Testis (tissue), 5 donors: Measurements from ENCODE around the gene KCNK4. TPM values are rescaled to one million over a fixed set of nuclear protein-coding genes. Genes with fewer than 3 reads are reported as not detected.
A peak's percentile ranks its signal among the peaks of the same experiment; 100 is the strongest.

Experiments
- DNase-seq: peaks from one replicate; pipeline ENCODE4 v3.0.0-alpha.2; 2019
- H3K27ac ChIP-seq, 2 donors: fragments of 200-600 bp; sonication (generic); one replicate each; pipeline ENCODE4 v1.5.1; 2019
- H3K27me3 ChIP-seq: fragments of 200-600 bp; sonication (generic); one replicate; pipeline ENCODE4 v1.5.1; 2019
- H3K36me3 ChIP-seq: fragments of 200-600 bp; sonication (generic); one replicate; pipeline ENCODE4 v1.5.1; 2017; ENCODE audit warnings: low read depth; ENCODE audit errors: missing control alignments
- H3K4me1 ChIP-seq: fragments of 200-600 bp; sonication (generic); one replicate; pipeline ENCODE4 v1.5.1; 2019
- H3K4me3 ChIP-seq, 2 donors: fragments of 200-600 bp; sonication (generic); one replicate each; pipeline ENCODE4 v1.5.1; 2017 to 2019
- H3K9me3 ChIP-seq: fragments of 200-600 bp; sonication (generic); one replicate; pipeline ENCODE4 v1.5.1; 2017
- POLR2A ChIP-seq: fragments of 450-650 bp; IDR thresholded peaks from one replicate; pipeline ENCODE4 v1.6.1; 2017; ENCODE audit warnings: antibody characterized with exemption, mild to moderate bottlenecking, moderate library complexity
- WGBS, 2 donors: methylation state at CpG; one replicate each; pipeline ENCODE4 v1.1.5; 2018; 5-methylcytosine and 5-hydroxymethylcytosine counted together
- intact Hi-C: fragments of 100-400 bp; cut with DNase I; formaldehyde crosslinking; loops from one replicate; pipeline ENCODE4 v1.15.1; 2023; ENCODE audit warnings: low total_unique reads
- long read RNA-seq, 2 donors: transcript quantifications; one replicate each; lab custom pipeline, GENCODE V29; 2026
- polyA plus RNA-seq: library from polyadenylated mRNA; stranded (reverse); fragments of 350-450 nt; fragmentation: Illumina TruSeq; extraction: RNeasy Lipid Tissue Mini Kit (QIAGEN cat#74804); gene quantifications from one replicate; pipeline ENCODE4 v1.2.3, GENCODE V29; 2014; ENCODE audit warnings: low read depth, low replicate concordance; ENCODE audit not compliant: insufficient read depth
- total RNA-seq, 2 donors: library from RNA; depleted of rRNA; stranded (reverse); fragments of >200 nt; gene quantifications; one replicate each; pipeline ENCODE4 v1.2.3, GENCODE V29; 2016
- TF ChIP-seq, protein P1 (sequence below), 3 experiments: fragments of 450-650 bp in 2 of 3; fragments of 200-600 bp in 1 of 3; sonication (generic) in 1 of 3; IDR thresholded peaks; one replicate each; pipeline ENCODE4 v1.5.1; 2016 to 2019; ENCODE audit warnings: antibody characterized with exemption in 3 of 3, mild to moderate bottlenecking in 2 of 3, moderate library complexity in 1 of 3

KCNK4 gene
- total RNA-seq (under 1 TPM in 1 of 2 donors, not detected in 1; 0.24 TPM), polyA plus RNA-seq (not detected)
- long read RNA-seq, donor 1: 0 reads
- long read RNA-seq, donor 2: 0 reads

- TF ChIP-seq POLR2A: no peak
- TF ChIP-seq, protein P1, sequence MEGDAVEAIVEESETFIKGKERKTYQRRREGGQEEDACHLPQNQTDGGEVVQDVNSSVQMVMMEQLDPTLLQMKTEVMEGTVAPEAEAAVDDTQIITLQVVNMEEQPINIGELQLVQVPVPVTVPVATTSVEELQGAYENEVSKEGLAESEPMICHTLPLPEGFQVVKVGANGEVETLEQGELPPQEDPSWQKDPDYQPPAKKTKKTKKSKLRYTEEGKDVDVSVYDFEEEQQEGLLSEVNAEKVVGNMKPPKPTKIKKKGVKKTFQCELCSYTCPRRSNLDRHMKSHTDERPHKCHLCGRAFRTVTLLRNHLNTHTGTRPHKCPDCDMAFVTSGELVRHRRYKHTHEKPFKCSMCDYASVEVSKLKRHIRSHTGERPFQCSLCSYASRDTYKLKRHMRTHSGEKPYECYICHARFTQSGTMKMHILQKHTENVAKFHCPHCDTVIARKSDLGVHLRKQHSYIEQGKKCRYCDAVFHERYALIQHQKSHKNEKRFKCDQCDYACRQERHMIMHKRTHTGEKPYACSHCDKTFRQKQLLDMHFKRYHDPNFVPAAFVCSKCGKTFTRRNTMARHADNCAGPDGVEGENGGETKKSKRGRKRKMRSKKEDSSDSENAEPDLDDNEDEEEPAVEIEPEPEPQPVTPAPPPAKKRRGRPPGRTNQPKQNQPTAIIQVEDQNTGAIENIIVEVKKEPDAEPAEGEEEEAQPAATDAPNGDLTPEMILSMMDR (IDR thresholded peaks at IDR 0.05): no peak
- WGBS, 2 donors: 3 to 10% methylated on average over 2 to 34 of the region's 45 CpGs
- no peak for DNase-seq
- intact Hi-C loops: loop anchor here (10.0 kb wide), 1 partner anchor 87 kb away; the partner anchor contains the start of gene FERMT3
- no peaks in the 10 kb centered on the region for H3K9me3 ChIP-seq
- no peak within 1 kb of the TSS for H3K27ac ChIP-seq
- no peaks in the 10 kb centered on the region for H3K36me3 ChIP-seq
- no peaks in the 10 kb centered on the region for H3K27me3 ChIP-seq
- peak within 1 kb of the TSS; percentile 34 to 38 for H3K4me3 ChIP-seq
- peaks cover 23% of the 10 kb centered on the region for H3K4me1 ChIP-seq
These were observed at the start of gene KCNK4 for GRCh38 chr11:64291262-64291751. Gene KCNK4, plus strand, starts transcription at chr11:64291302. Its CDS starts 1,717 bp downstream, at chr11:64293019.

GRCh38 chr11:64241491-64242374 is 49.4 kb upstream of the KCNK4 start:
- Histone ChIP-seq H3K4me1 (peaks cover 36% of the 10 kb centered on the region), H3K36me3 (no peaks in the 10 kb centered on the region), H3K9me3 (no peaks in the 10 kb centered on the region), H3K27ac (peak overlapping the region; percentile 92 to 99), H3K27me3 (no peaks in the 10 kb centered on the region), H3K4me3 (peak overlapping the region; percentile 68 to 97)
- peak; percentile 99 for DNase-seq
- intact Hi-C loops: no loop called here
- 1% methylated on average over 43 to 56 of the region's 63 CpGs for WGBS, 2 donors
- no peak for TF ChIP-seq POLR2A
- TF ChIP-seq, protein P1 (IDR thresholded peaks at IDR 0.05): no peak

GRCh38 chr11:64243236-64243854 is 47.8 kb upstream of the KCNK4 start:
- Histone ChIP-seq H3K4me1 (peaks cover 43% of the 10 kb centered on the region), H3K27me3 (no peaks in the 10 kb centered on the region), H3K36me3 (no peaks in the 10 kb centered on the region), H3K27ac (no peak overlapping the region), H3K9me3 (no peaks in the 10 kb centered on the region), H3K4me3 (no peak overlapping the region)
- TF ChIP-seq POLR2A: no peak
- TF ChIP-seq, protein P1 (IDR thresholded peaks at IDR 0.05): no peak
- no peak for DNase-seq
- intact Hi-C loops: no loop called here
- WGBS, 2 donors: 86 to 90% methylated on average over 6 to 8 of the region's 8 CpGs

GRCh38 chr11:64244107-64244506 is 47.0 kb upstream of the KCNK4 start:
- Histone ChIP-seq H3K27ac (no peak overlapping the region), H3K27me3 (no peaks in the 10 kb centered on the region), H3K9me3 (no peaks in the 10 kb centered on the region), H3K4me3 (no peak overlapping the region), H3K4me1 (peaks cover 43% of the 10 kb centered on the region), H3K36me3 (no peaks in the 10 kb centered on the region)
- intact Hi-C loops: no loop called here
- 65 to 74% methylated on average over 3 to 5 of the region's 5 CpGs for WGBS, 2 donors
- TF ChIP-seq, protein P1 (IDR thresholded peaks at IDR 0.05): no peak
- TF ChIP-seq POLR2A: no peak
- DNase-seq: no peak
